DMS 273 (cell line): ENCODE data around the gene RAB41.
A peak's percentile ranks its signal among the peaks of the same experiment; 100 is the strongest.
"Not testable (repeated sequence)": the region's sequence is repeated elsewhere in the genome, so short reads cannot be mapped to it uniquely, and the experiment has no call there.

Source experiments
- DNase-seq: peaks from one replicate; lab custom pipeline; 2025; ENCODE audit not compliant: unreplicated experiment; lab: John Stamatoyannopoulos, UW

Gene RAB41

DNA sequence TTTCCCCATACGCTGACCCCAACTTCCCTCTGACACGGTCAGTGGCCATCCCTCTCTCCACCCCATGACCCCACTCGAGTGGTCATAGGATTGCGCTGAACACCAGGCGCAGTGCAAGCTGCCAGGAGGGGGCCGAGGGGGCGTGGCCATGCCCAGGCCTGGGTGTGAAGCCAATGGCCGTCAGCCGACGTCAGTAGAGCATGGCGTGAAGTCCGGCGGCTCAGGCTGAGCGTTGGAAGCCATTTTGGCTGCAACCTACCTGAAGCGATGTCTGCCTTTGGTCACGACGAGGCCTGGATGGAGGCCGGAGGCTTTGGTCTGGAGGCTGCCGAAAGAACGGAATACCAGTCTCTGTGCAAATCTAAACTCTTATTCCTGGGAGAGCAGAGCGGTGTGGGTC is at the start of gene RAB41:
RAB41 (plus strand) TSS at position 222 of the 400 bp plus-strand sequence; CDS start at position 268, 46 bp downstream.
- DNase-seq: no peak

DNA sequence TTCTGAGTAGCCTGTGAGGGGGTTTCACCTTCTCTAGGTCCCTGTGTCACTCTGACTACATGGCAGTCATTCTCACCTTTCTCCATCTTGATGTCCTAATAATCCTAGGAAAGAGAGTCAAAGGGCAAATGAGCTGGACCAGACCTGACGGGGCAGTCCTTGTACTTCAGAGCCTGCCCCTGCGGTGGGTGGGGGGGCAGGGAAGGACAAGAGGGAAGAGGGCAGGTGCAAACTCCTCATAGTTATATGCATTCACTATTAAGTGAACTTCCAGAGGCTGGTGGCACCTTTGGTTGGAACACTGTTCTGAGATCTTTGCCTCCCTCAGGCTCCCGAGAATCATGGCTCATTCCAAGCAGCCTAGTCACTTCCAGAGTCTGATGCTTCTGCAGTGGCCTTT is 47.6 kb upstream of the RAB41 start, which contains the start of gene AWAT1:
AWAT1 (plus strand) TSS at position 301 of the 400 bp plus-strand sequence; CDS start at position 342, 41 bp downstream.
- no peak for DNase-seq

- no peak for DNase-seq
Measured at GRCh38 chrX:70240751-70241150, 41.2 kb upstream of the RAB41 start.

DNA sequence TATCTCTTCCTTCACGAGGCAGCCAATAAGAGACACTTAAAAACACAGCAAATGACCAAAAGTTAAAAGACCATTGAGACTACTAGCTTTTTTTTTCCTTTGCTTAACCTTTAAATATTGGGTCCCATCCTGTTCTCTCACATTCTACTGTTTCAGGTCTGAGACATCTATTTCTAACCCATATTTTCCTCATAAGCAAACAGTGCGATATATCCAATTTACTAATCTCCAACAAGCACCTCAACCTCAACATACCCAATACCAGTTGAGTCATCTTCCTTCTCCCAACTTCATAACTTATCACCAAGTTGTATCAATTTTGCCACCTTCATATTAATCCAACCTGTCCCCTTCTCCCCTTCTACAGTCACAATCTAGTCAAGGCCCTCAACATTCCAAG is 40.5 kb upstream of the RAB41 start:
- no peak for DNase-seq

GRCh38 chrX:70243601-70244000 is 38.4 kb upstream of the RAB41 start:
- DNase-seq: not testable (repeated sequence)

GRCh38 chrX:70244881-70245280 is 37.1 kb upstream of the RAB41 start:
- DNase-seq: no peak

- DNase-seq: no peak
Measured at GRCh38 chrX:70247252-70247651, 34.7 kb upstream of the RAB41 start.

DNA sequence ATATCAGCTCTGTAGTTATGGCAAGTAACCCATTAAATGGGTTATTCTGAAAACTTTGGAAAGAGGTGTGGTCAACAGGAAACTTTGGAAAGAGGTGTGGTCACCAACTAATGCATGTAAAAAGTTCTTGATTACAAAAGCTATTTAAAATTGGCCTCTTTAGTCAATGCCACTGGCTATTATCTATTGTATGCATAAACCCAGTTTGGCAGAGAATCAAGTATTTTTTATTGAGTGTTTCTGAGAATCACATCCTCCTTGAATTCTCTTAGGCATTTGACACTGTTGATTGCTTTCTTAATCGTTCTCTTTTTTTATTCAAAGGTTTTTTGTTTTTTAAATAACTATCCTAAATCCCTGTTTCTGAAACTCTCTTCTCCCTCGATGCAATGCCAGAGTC is 29.5 kb upstream of the RAB41 start:
- DNase-seq: no peak

- no peak for DNase-seq
Measured at GRCh38 chrX:70253377-70254062, 28.5 kb upstream of the RAB41 start.

DNA sequence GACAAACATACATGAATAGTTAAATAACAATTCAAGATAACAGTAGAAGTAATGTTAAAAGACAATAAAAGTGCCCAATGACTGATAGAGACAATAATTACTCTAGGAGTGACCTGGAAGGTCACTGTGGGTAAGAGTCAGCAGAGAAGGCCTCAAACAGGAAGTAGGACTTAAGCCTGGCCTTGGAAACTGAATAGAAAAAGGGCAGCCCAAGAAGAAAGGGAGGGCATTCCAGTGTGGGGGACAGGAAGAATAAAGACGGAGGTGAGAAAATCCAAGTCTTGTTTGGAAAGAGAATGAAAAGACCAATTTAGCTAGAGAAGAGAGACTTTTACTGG is 27.9 kb upstream of the RAB41 start:
- DNase-seq: no peak

- no peak for DNase-seq
Measured at GRCh38 chrX:70254909-70255308, 27.1 kb upstream of the RAB41 start.

GRCh38 chrX:70255452-70255851 is 26.5 kb upstream of the RAB41 start:
- no peak for DNase-seq

GRCh38 chrX:70257423-70258288 is 24.3 kb upstream of the RAB41 start:
- no peak for DNase-seq

- no peak for DNase-seq
Measured at GRCh38 chrX:70260104-70260503, 21.9 kb upstream of the RAB41 start, which contains the start of gene P2RY4. Gene P2RY4, minus strand, starts transcription at chrX:70260204. Its CDS starts 580 bp downstream, at chrX:70259624.

DNA sequence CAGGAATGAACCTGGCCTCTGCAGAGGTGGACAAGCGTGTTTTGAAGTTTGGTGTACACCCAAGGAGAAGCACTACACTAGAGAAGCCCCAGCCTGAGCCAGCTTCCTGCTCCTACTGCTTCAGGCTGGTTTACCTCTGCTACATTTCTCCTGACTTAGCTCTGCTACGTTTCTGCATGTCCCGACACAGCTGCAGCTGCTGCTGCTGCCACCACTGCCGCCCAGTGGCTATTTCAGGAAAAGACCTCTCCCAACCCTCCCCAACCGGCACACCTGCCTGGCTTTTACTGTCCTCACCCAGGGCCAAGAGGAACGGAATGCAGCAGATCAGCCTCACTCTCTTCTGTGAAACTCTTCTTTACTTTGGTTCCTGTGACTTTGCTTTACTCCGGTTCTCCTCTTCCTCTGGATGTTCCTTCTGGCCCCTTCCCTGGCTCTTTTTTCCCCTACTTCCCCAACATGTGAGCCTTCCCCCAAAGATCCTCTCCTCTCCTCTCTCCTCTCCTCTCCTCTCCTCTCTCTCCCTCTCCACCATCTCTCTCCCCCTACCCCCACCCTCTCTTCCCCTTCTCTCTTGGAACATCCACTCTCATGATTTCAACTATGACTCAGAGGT is 18.9 kb upstream of the RAB41 start:
- DNase-seq: peak; percentile 61

- no peak for DNase-seq
Measured at GRCh38 chrX:70264784-70265183, 17.2 kb upstream of the RAB41 start.

- DNase-seq: no peak
Measured at GRCh38 chrX:70268034-70268433, 13.9 kb upstream of the RAB41 start, which contains the start of gene ARR3. Gene ARR3, plus strand, starts transcription at chrX:70268334. Its CDS starts 1,052 bp downstream, at chrX:70269386.

- not testable (repeated sequence) for DNase-seq
Measured at GRCh38 chrX:70274029-70274428, 7.9 kb upstream of the RAB41 start.

DNA sequence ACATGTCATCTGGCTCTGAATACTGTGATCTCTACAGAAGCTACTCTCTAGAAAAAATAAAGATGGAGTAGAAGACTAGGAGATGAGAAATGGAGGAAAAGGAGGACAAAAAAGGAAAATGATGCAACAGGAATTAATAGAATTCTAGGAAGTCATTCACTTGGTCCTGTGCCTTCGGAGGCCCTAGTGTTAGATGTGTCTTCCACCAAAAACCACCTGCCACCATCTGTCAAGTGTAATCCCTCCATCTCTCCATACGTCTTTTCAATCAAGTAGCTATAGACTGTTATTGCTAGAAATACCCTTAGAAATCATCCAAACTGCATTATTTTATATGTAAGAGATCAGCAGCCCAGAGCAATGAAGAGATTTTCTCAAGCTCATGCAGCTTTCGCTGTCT is 2.9 kb upstream of the RAB41 start:
- DNase-seq: no peak

GRCh38 chrX:70280573-70280972 is 1.4 kb upstream of the RAB41 start:
- DNase-seq: no peak

- no peak for DNase-seq
Measured at GRCh38 chrX:70289168-70289792, 7.3 kb downstream of the RAB41 start.
